GM12873 (cell line): ENCODE results near the gene LRIT1.

Source experiments
- TF ChIP-seq, protein P1 (sequence below): IDR thresholded peaks from 2 replicates; pipeline ENCODE4 v1.5.1; 2012; ENCODE audit warnings: low read depth, mild to moderate bottlenecking, moderate library complexity, low read length, control low read depth; ENCODE audit not compliant: insufficient read depth; ENCODE audit errors: missing control alignments

The LRIT1 gene

DNA sequence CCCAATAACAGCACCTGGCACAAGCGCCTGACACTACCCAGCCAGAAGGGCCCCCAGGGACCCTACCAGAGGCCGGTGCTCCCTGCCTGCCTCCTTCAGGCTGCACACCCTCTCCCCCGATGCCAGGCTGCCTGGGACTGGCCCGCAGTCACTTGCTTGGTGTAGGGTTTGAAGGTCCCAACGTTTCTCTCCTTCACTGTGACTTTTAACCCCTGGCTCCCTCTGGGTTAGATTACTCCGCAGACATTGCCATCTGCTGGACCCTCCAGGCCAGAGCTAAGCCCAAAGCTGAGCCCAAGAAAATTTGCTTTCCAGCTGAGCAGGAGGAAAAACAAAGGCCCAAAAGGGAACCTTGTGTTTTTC is 40.1 kb downstream of the LRIT1 start:
- TF ChIP-seq, protein P1, sequence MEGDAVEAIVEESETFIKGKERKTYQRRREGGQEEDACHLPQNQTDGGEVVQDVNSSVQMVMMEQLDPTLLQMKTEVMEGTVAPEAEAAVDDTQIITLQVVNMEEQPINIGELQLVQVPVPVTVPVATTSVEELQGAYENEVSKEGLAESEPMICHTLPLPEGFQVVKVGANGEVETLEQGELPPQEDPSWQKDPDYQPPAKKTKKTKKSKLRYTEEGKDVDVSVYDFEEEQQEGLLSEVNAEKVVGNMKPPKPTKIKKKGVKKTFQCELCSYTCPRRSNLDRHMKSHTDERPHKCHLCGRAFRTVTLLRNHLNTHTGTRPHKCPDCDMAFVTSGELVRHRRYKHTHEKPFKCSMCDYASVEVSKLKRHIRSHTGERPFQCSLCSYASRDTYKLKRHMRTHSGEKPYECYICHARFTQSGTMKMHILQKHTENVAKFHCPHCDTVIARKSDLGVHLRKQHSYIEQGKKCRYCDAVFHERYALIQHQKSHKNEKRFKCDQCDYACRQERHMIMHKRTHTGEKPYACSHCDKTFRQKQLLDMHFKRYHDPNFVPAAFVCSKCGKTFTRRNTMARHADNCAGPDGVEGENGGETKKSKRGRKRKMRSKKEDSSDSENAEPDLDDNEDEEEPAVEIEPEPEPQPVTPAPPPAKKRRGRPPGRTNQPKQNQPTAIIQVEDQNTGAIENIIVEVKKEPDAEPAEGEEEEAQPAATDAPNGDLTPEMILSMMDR: no peak

DNA sequence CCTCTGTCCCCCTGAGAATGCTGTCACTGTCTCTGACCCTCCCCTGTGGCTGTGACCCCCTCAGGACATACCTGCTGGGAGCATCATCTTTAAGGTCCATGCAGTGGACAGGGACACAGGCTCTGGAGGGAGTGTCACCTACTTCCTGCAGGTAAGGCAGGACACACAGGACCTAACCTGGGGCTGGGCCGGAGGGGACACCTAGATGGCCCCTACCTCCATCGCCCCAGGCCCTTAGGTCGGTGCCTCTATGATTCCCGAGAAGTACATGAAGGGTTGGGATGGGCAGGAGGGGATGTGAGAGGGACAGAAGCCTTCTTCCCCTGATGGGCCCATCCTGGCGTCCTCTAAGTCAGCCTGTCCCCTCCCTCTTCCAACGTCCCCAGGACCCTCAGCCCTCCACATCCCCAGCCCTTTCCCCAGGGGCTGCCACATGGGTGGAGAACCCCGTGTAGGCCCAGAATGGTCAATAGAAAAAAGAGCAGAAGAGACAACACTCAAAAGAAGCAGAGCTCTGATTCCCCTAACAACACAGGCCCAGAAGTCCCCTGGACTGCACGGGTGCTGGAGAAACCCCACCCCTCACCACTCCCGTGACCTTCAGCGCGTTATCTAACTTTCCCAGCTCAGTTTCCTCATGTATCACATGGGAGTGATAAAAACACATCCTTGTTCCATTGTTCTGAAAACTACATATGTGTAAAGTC is 40.7 kb downstream of the LRIT1 start:
- TF ChIP-seq, protein P1: no peak

DNA sequence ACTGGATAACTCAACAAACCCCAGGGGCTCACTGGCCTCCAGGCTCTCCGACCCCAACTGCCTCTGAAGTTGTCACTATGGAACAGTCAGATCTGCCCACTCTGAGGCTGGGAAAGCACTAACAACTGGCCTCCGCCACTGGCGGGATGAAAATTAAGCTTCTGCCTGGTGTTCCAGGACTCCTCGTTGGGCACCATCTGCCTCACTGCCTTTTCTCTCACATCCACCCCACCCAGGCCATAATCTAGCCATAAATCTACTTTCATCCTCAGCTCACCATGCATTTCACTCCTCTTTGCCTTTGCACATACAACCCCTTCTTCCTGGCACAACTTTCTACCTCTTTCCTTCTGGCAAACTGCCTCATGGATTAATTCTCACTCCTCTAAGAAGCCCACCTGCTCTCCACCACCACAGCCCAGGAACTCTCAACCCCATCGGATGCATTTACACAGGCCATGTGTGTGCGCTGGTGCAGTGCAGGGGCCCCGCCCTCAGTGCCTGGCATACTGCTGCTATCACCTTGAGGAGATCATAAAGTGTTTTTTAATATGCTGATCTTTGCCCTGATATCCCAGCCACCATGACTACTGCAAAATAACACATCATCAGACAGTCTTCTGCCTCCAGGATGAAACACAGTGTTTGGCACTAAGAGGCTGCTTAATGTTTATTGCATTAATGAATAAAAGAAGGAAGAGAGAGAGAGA is 43.0 kb downstream of the LRIT1 start:
- TF ChIP-seq, protein P1: no peak

DNA sequence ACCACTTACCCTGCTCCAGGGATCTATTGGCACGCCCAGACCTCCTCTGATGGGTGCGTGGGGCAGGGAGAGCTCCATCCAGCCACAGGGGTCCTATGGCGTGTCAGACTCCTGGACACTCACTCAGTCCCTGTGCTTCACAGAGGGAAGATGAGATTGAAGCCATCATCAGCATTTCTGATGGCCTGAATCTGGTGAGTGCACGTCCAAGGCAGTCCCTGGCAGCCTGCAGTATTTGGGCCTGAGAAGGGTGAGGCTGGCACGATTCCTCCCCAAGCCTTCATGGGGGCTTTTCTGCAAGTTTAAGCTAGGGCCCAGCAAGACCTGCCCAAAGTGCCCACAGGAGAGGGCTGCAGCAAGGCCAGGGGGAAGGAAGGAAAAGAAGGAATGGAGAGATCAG is 43.7 kb downstream of the LRIT1 start:
- TF ChIP-seq, protein P1: no peak

DNA sequence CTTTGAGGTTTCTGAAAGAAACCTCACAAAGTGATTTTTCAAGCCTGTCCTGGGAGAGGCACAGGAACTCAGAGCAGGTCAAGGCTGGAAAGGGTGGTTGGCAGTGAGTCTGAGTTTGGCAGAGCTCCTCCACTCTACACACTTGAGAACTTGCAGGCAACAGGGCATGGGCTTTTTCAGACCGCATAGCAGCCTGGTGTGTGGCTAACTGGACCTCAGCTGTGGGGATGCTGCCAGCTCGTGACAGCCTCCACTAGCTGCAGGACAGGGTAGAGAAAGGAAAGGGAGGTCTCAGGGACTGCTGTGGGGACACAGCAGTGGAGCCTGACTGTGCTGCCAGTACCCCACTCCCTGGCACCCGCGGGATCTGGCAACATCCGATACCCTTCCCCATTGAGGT is 44.4 kb downstream of the LRIT1 start:
- TF ChIP-seq, protein P1: no peak

DNA sequence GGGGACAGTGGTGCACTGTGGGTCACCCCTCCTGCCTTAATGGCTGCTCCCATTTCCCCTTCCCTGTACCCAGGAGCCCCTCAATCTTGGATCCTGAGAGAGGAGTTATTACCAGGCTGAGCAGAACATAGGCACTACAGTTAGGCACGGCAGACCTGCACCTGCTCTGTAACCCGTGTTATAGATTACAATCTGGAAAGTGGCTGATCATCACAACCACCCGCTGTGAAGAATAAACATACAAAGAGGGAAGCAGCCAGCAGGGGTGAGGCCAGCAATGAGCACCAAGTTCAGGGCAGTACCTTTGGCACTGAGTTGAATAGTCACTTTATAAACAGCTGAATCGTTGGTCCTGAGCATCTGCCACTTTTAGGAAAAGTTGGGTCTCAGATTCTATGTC is 45.3 kb downstream of the LRIT1 start:
- TF ChIP-seq, protein P1: no peak

DNA sequence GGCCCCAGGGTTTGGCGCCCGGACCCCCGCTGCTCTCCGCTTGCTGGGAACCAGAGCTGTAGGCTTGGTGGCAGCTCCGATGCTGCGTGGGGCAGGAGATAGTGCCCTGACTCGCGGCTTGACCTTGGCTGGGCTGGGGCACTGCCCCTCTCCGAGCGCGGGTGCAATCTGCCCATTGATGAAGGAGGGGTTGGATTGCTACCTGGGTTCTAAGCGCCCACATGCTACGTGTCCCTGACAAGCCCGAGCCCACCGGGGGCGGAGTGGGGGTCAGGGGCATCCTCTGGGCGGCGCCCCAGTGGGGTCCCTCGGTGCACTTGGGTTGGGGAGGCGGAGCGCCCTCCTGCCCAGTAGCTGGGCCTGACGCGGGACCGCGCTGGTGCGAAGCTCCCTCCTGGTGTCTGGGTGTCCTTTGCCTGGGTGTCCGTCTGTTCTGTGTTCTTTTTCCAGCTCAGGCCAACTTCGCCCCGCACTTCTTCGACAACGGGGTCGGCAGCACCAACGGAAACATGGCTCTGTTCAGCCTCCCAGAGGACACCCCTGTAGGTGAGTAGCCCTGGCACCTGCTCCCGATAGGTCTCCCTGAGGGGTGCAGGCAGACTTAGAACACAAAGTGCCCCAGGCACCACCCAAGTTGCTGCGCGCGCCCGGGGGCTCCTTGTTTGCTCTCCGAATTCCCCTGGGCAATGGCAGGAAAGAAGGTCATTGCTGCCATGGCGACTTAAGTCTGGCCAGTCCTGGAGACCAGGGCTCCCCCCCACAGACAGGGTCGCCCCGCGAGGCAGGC is 46.1 kb downstream of the LRIT1 start:
- TF ChIP-seq, protein P1: no peak
